ENCODE results near the gene INPP5K.

DNA sequence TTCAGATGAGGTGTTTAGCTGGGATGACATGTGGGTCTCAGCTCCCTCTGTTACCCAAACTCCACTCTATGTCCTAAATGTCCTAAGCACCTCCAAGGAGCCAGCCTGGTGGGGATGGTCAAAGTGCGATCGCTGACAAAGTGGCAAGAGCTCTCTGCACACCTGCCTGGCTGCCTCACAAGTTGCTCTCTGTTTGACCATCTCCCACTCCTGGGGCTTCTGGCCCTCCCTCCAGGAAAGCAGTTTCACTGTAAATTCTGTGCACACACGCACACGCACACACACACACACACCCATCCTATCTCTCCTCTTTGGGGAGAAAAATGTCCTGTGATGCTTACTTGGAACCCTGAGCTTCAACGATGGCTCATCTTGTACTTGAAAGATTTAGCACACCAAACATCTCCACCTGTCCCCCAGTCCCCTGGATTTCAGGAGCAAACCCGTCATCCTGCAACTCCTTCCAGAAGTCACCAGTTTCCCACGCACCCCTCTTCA lies 44.5 kb upstream of the INPP5K start:
- TF ChIP-seq, protein P1, sequence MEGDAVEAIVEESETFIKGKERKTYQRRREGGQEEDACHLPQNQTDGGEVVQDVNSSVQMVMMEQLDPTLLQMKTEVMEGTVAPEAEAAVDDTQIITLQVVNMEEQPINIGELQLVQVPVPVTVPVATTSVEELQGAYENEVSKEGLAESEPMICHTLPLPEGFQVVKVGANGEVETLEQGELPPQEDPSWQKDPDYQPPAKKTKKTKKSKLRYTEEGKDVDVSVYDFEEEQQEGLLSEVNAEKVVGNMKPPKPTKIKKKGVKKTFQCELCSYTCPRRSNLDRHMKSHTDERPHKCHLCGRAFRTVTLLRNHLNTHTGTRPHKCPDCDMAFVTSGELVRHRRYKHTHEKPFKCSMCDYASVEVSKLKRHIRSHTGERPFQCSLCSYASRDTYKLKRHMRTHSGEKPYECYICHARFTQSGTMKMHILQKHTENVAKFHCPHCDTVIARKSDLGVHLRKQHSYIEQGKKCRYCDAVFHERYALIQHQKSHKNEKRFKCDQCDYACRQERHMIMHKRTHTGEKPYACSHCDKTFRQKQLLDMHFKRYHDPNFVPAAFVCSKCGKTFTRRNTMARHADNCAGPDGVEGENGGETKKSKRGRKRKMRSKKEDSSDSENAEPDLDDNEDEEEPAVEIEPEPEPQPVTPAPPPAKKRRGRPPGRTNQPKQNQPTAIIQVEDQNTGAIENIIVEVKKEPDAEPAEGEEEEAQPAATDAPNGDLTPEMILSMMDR (IDR thresholded peaks at IDR 0.05) = no peak
- TF ChIP-seq POLR2A (IDR thresholded peaks at IDR 0.05) (no peak), EP300 (IDR thresholded peaks at IDR 0.05) (no peak)
